ENCODE data around the gene PDE2A. TPM values are rescaled to one million over a fixed set of nuclear protein-coding genes. Genes with fewer than 3 reads are reported as not detected.
A peak's percentile ranks its signal among the peaks of the same experiment; 100 is the strongest.

Gene PDE2A
- total and polyA plus RNA-seq, 10 of the 15 experiments (the other 5 are each of a cell fraction or from before 2014, with no cell fraction given), result 0.06 to 0.15 (median 0.11) TPM; not detected in 6

DNA sequence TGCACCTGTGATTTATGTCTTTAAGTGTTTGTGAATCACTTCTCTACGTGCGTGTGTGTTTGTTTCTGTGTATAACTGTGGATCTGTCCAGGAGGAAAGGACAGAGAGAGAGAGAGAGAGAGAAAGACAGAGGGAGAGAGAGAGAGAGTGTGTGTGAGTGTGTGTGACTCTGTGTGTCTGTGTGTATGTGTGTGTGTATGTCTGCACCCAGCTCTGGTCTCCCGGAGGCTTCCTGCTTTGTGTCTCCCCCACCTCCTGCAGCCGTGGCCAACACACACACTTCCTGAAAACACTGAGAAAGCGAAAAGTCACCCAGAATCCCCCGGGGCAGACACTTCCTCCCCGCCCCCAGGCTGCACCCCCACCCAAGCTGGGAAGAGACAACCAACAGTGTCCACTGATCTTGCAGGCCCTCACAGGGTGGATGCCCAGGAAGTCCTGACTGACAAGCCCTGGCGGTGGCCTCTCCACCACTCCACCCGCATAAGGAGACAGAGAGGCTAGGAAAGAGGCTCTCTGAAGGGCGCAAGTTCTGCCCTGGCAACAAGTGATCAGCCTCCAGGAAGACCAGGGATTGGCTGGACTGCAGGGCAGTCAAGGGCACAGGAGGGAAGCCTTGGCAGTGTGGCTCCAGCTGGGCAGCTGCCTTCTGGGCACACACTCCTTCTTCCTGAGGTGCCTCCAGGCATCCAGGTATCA lies 48.0 kb upstream of the PDE2A start (continued):
- TF ChIP-seq, protein P1, sequence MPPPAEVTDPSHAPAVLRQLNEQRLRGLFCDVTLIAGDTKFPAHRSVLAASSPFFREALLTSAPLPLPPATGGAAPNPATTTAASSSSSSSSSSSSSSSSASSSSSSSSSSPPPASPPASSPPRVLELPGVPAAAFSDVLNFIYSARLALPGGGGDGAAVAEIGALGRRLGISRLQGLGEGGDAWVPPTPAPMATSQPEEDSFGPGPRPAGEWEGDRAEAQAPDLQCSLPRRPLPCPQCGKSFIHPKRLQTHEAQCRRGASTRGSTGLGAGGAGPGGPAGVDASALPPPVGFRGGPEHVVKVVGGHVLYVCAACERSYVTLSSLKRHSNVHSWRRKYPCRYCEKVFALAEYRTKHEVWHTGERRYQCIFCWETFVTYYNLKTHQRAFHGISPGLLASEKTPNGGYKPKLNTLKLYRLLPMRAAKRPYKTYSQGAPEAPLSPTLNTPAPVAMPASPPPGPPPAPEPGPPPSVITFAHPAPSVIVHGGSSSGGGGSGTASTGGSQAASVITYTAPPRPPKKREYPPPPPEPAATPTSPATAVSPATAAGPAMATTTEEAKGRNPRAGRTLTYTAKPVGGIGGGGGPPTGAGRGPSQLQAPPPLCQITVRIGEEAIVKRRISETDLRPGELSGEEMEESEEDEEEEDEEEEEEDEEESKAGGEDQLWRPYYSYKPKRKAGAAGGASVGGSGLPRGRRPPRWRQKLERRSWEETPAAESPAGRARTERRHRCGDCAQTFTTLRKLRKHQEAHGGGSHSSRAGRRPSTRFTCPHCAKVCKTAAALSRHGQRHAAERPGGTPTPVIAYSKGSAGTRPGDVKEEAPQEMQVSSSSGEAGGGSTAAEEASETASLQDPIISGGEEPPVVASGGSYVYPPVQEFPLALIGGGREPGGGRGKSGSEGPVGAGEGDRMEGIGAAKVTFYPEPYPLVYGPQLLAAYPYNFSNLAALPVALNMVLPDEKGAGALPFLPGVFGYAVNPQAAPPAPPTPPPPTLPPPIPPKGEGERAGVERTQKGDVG (CRISPR knock-in tag; IDR thresholded peaks at IDR 0.05), result no peak
- TF ChIP-seq FOS (IDR thresholded peaks at IDR 0.05; ENCODE audit: borderline replicate concordance, extremely low read depth, insufficient read length) (peak; percentile 11), NFYA (IDR thresholded peaks at IDR 0.05; ENCODE audit: borderline replicate concordance, low read depth, low read length) (no peak), CHD1 (IDR thresholded peaks at IDR 0.05; ENCODE audit: low read depth, low read length) (no peak), ATF7 (IDR thresholded peaks at IDR 0.05; ENCODE audit: low read depth) (peak; percentile 27; the same call in 1 of the 2 replicates), SRF (IDR thresholded peaks at IDR 0.05; ENCODE audit: low read depth in 2 of 2, low read length in 2 of 2) (no peak), POLR2AphosphoS5 (IDR thresholded peaks at IDR 0.05; ENCODE audit: low read length) (peak; percentile 77), TAF1 (IDR thresholded peaks at IDR 0.05; ENCODE audit: borderline replicate concordance, low read depth, low read length) (peak; percentile 74; the same call in 1 of the 2 replicates), KDM1A (IDR thresholded peaks at IDR 0.05; ENCODE audit: borderline replicate concordance) (no peak), RBBP5 (conservative IDR thresholded peaks at IDR 0.05) (no peak), MEF2A (IDR thresholded peaks at IDR 0.05; ENCODE audit: insufficient read depth, low read depth, low read length) (no peak), KAT2A (conservative IDR thresholded peaks at IDR 0.05; ENCODE audit: control insufficient read depth, low read depth, low read length) (no peak), JUNB (IDR thresholded peaks at IDR 0.05) (no peak), WRNIP1 (IDR thresholded peaks at IDR 0.05; ENCODE audit: borderline replicate concordance, low read depth, low read length) (no peak), SMC3 (IDR thresholded peaks at IDR 0.05; ENCODE audit: borderline replicate concordance, low read length) (no peak), MYB (IDR thresholded peaks at IDR 0.05; ENCODE audit: borderline replicate concordance, low read depth, low read length) (no peak)
- TF ChIP-seq, protein P2, sequence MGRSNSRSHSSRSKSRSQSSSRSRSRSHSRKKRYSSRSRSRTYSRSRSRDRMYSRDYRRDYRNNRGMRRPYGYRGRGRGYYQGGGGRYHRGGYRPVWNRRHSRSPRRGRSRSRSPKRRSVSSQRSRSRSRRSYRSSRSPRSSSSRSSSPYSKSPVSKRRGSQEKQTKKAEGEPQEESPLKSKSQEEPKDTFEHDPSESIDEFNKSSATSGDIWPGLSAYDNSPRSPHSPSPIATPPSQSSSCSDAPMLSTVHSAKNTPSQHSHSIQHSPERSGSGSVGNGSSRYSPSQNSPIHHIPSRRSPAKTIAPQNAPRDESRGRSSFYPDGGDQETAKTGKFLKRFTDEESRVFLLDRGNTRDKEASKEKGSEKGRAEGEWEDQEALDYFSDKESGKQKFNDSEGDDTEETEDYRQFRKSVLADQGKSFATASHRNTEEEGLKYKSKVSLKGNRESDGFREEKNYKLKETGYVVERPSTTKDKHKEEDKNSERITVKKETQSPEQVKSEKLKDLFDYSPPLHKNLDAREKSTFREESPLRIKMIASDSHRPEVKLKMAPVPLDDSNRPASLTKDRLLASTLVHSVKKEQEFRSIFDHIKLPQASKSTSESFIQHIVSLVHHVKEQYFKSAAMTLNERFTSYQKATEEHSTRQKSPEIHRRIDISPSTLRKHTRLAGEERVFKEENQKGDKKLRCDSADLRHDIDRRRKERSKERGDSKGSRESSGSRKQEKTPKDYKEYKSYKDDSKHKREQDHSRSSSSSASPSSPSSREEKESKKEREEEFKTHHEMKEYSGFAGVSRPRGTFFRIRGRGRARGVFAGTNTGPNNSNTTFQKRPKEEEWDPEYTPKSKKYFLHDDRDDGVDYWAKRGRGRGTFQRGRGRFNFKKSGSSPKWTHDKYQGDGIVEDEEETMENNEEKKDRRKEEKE (IDR thresholded peaks at IDR 0.05), result no peak
- TF ChIP-seq, protein P3, sequence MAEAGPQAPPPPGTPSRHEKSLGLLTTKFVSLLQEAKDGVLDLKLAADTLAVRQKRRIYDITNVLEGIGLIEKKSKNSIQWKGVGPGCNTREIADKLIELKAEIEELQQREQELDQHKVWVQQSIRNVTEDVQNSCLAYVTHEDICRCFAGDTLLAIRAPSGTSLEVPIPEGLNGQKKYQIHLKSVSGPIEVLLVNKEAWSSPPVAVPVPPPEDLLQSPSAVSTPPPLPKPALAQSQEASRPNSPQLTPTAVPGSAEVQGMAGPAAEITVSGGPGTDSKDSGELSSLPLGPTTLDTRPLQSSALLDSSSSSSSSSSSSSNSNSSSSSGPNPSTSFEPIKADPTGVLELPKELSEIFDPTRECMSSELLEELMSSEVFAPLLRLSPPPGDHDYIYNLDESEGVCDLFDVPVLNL (IDR thresholded peaks at IDR 0.05; ENCODE audit: low read depth, low read length), result no peak
- TF ChIP-seq, protein P4, sequence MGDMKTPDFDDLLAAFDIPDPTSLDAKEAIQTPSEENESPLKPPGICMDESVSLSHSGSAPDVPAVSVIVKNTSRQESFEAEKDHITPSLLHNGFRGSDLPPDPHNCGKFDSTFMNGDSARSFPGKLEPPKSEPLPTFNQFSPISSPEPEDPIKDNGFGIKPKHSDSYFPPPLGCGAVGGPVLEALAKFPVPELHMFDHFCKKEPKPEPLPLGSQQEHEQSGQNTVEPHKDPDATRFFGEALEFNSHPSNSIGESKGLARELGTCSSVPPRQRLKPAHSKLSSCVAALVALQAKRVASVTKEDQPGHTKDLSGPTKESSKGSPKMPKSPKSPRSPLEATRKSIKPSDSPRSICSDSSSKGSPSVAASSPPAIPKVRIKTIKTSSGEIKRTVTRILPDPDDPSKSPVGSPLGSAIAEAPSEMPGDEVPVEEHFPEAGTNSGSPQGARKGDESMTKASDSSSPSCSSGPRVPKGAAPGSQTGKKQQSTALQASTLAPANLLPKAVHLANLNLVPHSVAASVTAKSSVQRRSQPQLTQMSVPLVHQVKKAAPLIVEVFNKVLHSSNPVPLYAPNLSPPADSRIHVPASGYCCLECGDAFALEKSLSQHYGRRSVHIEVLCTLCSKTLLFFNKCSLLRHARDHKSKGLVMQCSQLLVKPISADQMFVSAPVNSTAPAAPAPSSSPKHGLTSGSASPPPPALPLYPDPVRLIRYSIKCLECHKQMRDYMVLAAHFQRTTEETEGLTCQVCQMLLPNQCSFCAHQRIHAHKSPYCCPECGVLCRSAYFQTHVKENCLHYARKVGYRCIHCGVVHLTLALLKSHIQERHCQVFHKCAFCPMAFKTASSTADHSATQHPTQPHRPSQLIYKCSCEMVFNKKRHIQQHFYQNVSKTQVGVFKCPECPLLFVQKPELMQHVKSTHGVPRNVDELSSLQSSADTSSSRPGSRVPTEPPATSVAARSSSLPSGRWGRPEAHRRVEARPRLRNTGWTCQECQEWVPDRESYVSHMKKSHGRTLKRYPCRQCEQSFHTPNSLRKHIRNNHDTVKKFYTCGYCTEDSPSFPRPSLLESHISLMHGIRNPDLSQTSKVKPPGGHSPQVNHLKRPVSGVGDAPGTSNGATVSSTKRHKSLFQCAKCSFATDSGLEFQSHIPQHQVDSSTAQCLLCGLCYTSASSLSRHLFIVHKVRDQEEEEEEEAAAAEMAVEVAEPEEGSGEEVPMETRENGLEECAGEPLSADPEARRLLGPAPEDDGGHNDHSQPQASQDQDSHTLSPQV (IDR thresholded peaks at IDR 0.05), result peak; percentile 19; the same call in 1 of the 2 replicates
